ENCODE results near the gene ATP6V0A1. TPM values are rescaled to one million over a fixed set of nuclear protein-coding genes. Genes with fewer than 3 reads are reported as not detected.

The ATP6V0A1 gene
- total RNA-seq, 1 donor from 2014 or later, result 78.6 TPM

DNA sequence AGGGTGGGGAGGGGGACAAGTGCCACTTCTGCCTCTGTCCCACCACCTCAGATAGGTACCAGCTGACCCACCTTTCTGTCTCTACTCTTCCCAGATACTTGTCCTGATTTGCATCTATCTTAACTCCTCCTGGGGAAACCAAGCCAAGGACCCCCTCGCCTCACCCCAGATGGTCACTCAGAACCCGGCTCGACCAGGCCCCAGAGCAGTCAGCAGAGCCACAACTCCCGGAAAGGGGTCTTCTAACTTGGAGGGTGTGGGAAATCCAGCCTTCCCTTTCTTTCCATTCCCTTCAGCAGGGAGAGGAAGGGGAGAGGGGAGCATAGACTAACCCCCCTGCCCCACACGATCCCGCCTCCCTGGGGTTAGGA lies 37.6 kb upstream of the ATP6V0A1 start:
- Mint-ChIP-seq H3K27me3 (ENCODE audit: low read depth, unreplicated experiment) (no peaks in the 10 kb centered on the region), H3K9me3 (ENCODE audit: unreplicated experiment) (peaks cover 2% of the 10 kb centered on the region), H3K36me3 (ENCODE audit: low read depth, unreplicated experiment) (peaks cover 15% of the 10 kb centered on the region), H3K4me3 (ENCODE audit: unreplicated experiment) (peak overlapping the region; percentile 99), H3K4me1 (ENCODE audit: low read depth, unreplicated experiment) (peaks cover 30% of the 10 kb centered on the region), H3K27ac (ENCODE audit: unreplicated experiment) (peak overlapping the region; percentile 83)
- FAIRE-seq (no peak), DNase-seq (ENCODE audit: low read depth) (no peak)
- peaks cover 70% of the 10 kb centered on the region for H3K79me2 ChIP-seq (ENCODE audit: insufficient read depth, low read length)
- no peaks in the 10 kb centered on the region for H3K27me3 ChIP-seq (ENCODE audit: insufficient read depth, low read length)
- H3K9ac ChIP-seq (ENCODE audit: low read length), result peak overlapping the region; percentile 98
- peak overlapping the region; percentile 96 for H3K4me3 ChIP-seq (ENCODE audit: insufficient read depth, low read depth, low read length)
- no peaks in the 10 kb centered on the region for H3K9me3 ChIP-seq (ENCODE audit: insufficient read depth, low read depth, low read length)
- peaks cover 60% of the 10 kb centered on the region for H4K20me1 ChIP-seq (ENCODE audit: insufficient read depth, low read length)
- peaks cover 26% of the 10 kb centered on the region for H3K4me1 ChIP-seq (ENCODE audit: insufficient read depth, low read length)
- H3K27ac ChIP-seq (ENCODE audit: low read depth, low read length), result peak overlapping the region; percentile 91
- TF ChIP-seq, protein P1, sequence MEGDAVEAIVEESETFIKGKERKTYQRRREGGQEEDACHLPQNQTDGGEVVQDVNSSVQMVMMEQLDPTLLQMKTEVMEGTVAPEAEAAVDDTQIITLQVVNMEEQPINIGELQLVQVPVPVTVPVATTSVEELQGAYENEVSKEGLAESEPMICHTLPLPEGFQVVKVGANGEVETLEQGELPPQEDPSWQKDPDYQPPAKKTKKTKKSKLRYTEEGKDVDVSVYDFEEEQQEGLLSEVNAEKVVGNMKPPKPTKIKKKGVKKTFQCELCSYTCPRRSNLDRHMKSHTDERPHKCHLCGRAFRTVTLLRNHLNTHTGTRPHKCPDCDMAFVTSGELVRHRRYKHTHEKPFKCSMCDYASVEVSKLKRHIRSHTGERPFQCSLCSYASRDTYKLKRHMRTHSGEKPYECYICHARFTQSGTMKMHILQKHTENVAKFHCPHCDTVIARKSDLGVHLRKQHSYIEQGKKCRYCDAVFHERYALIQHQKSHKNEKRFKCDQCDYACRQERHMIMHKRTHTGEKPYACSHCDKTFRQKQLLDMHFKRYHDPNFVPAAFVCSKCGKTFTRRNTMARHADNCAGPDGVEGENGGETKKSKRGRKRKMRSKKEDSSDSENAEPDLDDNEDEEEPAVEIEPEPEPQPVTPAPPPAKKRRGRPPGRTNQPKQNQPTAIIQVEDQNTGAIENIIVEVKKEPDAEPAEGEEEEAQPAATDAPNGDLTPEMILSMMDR (IDR thresholded peaks at IDR 0.05; ENCODE audit: insufficient read depth, low read depth, low read length), result no peak
- no peak for TF ChIP-seq EZH2 (IDR thresholded peaks at IDR 0.05; ENCODE audit: insufficient read depth, low read length)
- no peak overlapping the region for H2AFZ ChIP-seq (ENCODE audit: low read depth, low read length)
- H3K36me3 ChIP-seq (ENCODE audit: insufficient read depth, low read length), result peaks cover 3% of the 10 kb centered on the region
- H3K4me2 ChIP-seq (ENCODE audit: low read length), result peak overlapping the region; percentile 95

DNA sequence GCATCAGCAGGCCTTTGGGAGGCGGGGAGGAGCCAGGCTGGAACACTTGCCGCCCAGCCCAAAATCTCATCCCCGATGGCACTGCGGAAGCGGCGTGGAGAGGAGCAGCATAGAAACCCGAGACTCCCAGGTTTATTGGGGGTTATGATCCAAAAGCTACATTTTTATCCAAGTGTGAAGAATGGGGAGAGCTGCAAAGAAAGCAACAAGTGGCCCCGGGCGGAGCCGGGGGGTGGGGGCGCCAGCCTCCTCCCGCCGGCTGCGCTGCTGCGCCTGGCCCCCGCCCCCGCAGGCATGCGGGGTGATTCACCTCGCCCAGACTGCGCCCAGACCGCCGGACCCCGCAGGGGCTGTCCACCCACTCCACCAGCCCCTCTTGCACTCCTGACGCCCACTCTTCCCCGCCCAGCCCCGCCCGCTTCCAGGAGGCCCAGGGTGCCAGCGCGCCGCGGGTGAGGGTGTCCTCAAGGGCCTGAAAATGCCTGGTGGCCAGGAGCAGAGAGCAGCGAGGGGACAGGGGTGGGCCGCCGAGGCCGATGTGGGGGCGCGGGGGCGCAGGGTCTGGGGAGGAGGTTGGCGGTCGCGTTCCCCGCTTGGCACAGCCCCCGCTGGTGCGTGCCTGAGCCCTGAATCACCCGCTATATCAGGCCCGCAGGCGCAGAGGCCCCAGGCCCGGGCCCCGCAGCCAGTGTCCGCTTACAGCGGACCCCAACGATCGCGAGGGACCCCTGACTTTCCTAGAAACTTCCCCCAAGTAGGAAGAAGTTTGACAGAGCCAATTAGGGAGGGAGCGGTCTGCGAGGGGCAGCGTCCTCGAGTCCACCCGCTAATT lies 37.0 kb upstream of the ATP6V0A1 start:
- Mint-ChIP-seq H3K4me3 (ENCODE audit: unreplicated experiment) (peak overlapping the region; percentile 99), H3K27me3 (ENCODE audit: low read depth, unreplicated experiment) (no peaks in the 10 kb centered on the region), H3K27ac (ENCODE audit: unreplicated experiment) (peak overlapping the region; percentile 83), H3K36me3 (ENCODE audit: low read depth, unreplicated experiment) (peaks cover 13% of the 10 kb centered on the region), H3K4me1 (ENCODE audit: low read depth, unreplicated experiment) (peaks cover 28% of the 10 kb centered on the region), H3K9me3 (ENCODE audit: unreplicated experiment) (peaks cover 2% of the 10 kb centered on the region)
- peak overlapping the region; percentile 96 for H3K4me3 ChIP-seq (ENCODE audit: insufficient read depth, low read depth, low read length)
- peaks cover 54% of the 10 kb centered on the region for H4K20me1 ChIP-seq (ENCODE audit: insufficient read depth, low read length)
- FAIRE-seq (no peak), DNase-seq (ENCODE audit: low read depth) (peak; percentile 72)
- H3K27me3 ChIP-seq (ENCODE audit: insufficient read depth, low read length), result no peaks in the 10 kb centered on the region
- H3K4me2 ChIP-seq (ENCODE audit: low read length), result peak overlapping the region; percentile 95
- no peak overlapping the region for H2AFZ ChIP-seq (ENCODE audit: low read depth, low read length)
- no peaks in the 10 kb centered on the region for H3K9me3 ChIP-seq (ENCODE audit: insufficient read depth, low read depth, low read length)
- peaks cover 64% of the 10 kb centered on the region for H3K79me2 ChIP-seq (ENCODE audit: insufficient read depth, low read length)
- peaks cover 23% of the 10 kb centered on the region for H3K4me1 ChIP-seq (ENCODE audit: insufficient read depth, low read length)
- TF ChIP-seq EZH2 (IDR thresholded peaks at IDR 0.05; ENCODE audit: insufficient read depth, low read length), result no peak
- TF ChIP-seq, protein P1 (IDR thresholded peaks at IDR 0.05; ENCODE audit: insufficient read depth, low read depth, low read length), result no peak
- H3K36me3 ChIP-seq (ENCODE audit: insufficient read depth, low read length), result peaks cover 3% of the 10 kb centered on the region
- H3K27ac ChIP-seq (ENCODE audit: low read depth, low read length), result peak overlapping the region; percentile 91
- H3K9ac ChIP-seq (ENCODE audit: low read length), result peak overlapping the region; percentile 98
